Middle frontal gyrus (tissue), 1 donor: ENCODE data around the gene TMEM222.

ENCODE experiments used
- DNase-seq: peaks from one replicate; pipeline ENCODE4 v3.0.0-alpha.2; 2015; ENCODE audit warnings: low spot score; ENCODE audit errors: extremely low spot score

The TMEM222 gene

GRCh38 chr1:27306071-27306470 lies 15.9 kb upstream of the TMEM222 start:
- DNase-seq, result no peak

- DNase-seq, result no peak
Measured at GRCh38 chr1:27306892-27307761, 14.8 kb upstream of the TMEM222 start.

- DNase-seq, result no peak
Measured at GRCh38 chr1:27307874-27308598, 13.9 kb upstream of the TMEM222 start.

GRCh38 chr1:27314169-27314568 lies 7.8 kb upstream of the TMEM222 start:
- no peak for DNase-seq

GRCh38 chr1:27314737-27315136 lies 7.2 kb upstream of the TMEM222 start:
- DNase-seq, result no peak

GRCh38 chr1:27316860-27317259 lies 5.1 kb upstream of the TMEM222 start:
- no peak for DNase-seq

GRCh38 chr1:27318136-27318535 lies 3.8 kb upstream of the TMEM222 start:
- no peak for DNase-seq

- DNase-seq, result no peak
Measured at GRCh38 chr1:27318596-27318995, 3.4 kb upstream of the TMEM222 start.

- DNase-seq, result no peak
Measured at GRCh38 chr1:27322569-27323240, 742 bp downstream of the TMEM222 start.

- no peak for DNase-seq
Measured at GRCh38 chr1:27325286-27325685, 3.3 kb downstream of the TMEM222 start.

GRCh38 chr1:27327964-27328363 lies 6.0 kb downstream of the TMEM222 start:
- DNase-seq, result no peak

- no peak for DNase-seq
Measured at GRCh38 chr1:27330786-27331185, 8.8 kb downstream of the TMEM222 start.

- no peak for DNase-seq
Measured at GRCh38 chr1:27331426-27331825, 9.5 kb downstream of the TMEM222 start.

- DNase-seq, result no peak
Measured at GRCh38 chr1:27331922-27332321, 10.0 kb downstream of the TMEM222 start.

GRCh38 chr1:27332536-27333281 lies 10.7 kb downstream of the TMEM222 start:
- DNase-seq, result no peak

- no peak for DNase-seq
Measured at GRCh38 chr1:27333717-27334279, 11.8 kb downstream of the TMEM222 start.

GRCh38 chr1:27335506-27336422 lies 13.8 kb downstream of the TMEM222 start:
- no peak for DNase-seq

GRCh38 chr1:27336756-27337155 lies 14.8 kb downstream of the TMEM222 start:
- DNase-seq, result no peak

- no peak for DNase-seq
Measured at GRCh38 chr1:27338751-27339150, 16.8 kb downstream of the TMEM222 start.

- no peak for DNase-seq
Measured at GRCh38 chr1:27339213-27339612, 17.2 kb downstream of the TMEM222 start.
